ES-I3 (cell line): ENCODE results near the gene SDF2L1.
"Not testable (repeated sequence)": the region's sequence is repeated elsewhere in the genome, so short reads cannot be mapped to it uniquely, and the experiment has no call there.

Experiments used
- H3K36me3 ChIP-seq: 2 replicates; pipeline ENCODE4 v1.6.1; 2013; ENCODE audit warnings: mild to moderate bottlenecking, low read length, control low read depth, moderate library complexity; ENCODE audit not compliant: insufficient read depth
- H3K4me1 ChIP-seq: 2 replicates; pipeline ENCODE4 v1.6.1; 2013; ENCODE audit warnings: mild to moderate bottlenecking, control low read depth, low read length; ENCODE audit not compliant: insufficient read depth
- H3K9ac ChIP-seq: 2 replicates; pipeline ENCODE4 v1.6.1; 2013; ENCODE audit warnings: low read depth, mild to moderate bottlenecking, low read length, moderate library complexity
- H3K9me3 ChIP-seq: 2 replicates; pipeline ENCODE4 v1.6.1; 2013; ENCODE audit warnings: mild to moderate bottlenecking, low read length, moderate library complexity; ENCODE audit not compliant: control insufficient read depth, insufficient read depth

Gene SDF2L1

GRCh38 chr22:21657360-21658032, 15.4 kb downstream of the SDF2L1 start:
- Histone ChIP-seq H3K36me3 (0 out of 2 replicates have a peak, but pooled peaks cover 2% of the 10 kb centered on the region), H3K9me3 (no peaks in the 10 kb centered on the region), H3K9ac (peak overlapping the region; percentile 68), H3K4me1 (no peaks in the 10 kb centered on the region)

GRCh38 chr22:21659864-21660525, 17.9 kb downstream of the SDF2L1 start:
- Histone ChIP-seq H3K9me3 (no peaks in the 10 kb centered on the region), H3K36me3 (no peaks in the 10 kb centered on the region)

GRCh38 chr22:21660904-21661303, 18.8 kb downstream of the SDF2L1 start:
- Histone ChIP-seq H3K36me3 (no peaks in the 10 kb centered on the region), H3K9ac (no peak overlapping the region), H3K4me1 (no peaks in the 10 kb centered on the region), H3K9me3 (no peaks in the 10 kb centered on the region)

More at GRCh38 chr22:21659864-21660525, 17.9 kb downstream of the SDF2L1 start:
- no peaks in the 10 kb centered on the region for H3K4me1 ChIP-seq
- H3K9ac ChIP-seq: no peak overlapping the region

- Histone ChIP-seq H3K4me1 (no peaks in the 10 kb centered on the region), H3K9ac (no peak overlapping the region), H3K36me3 (no peaks in the 10 kb centered on the region), H3K9me3 (no peaks in the 10 kb centered on the region)
Observed at GRCh38 chr22:21661991-21662390, 19.9 kb downstream of the SDF2L1 start.

GRCh38 chr22:21663738-21664137, 21.6 kb downstream of the SDF2L1 start:
- no peaks in the 10 kb centered on the region for H3K36me3 ChIP-seq
- H3K4me1 ChIP-seq: no peaks in the 10 kb centered on the region
- H3K9me3 ChIP-seq: no peaks in the 10 kb centered on the region
- H3K9ac ChIP-seq: no peak overlapping the region

GRCh38 chr22:21665047-21665851, 23.1 kb downstream of the SDF2L1 start:
- peak overlapping the region; percentile 80; the same call in 1 of the 2 replicates for H3K9ac ChIP-seq
- H3K4me1 ChIP-seq: no peaks in the 10 kb centered on the region
- H3K9me3 ChIP-seq: no peaks in the 10 kb centered on the region
- no peaks in the 10 kb centered on the region for H3K36me3 ChIP-seq

GRCh38 chr22:21666786-21667185, 24.7 kb downstream of the SDF2L1 start:
- Histone ChIP-seq H3K9ac (peak overlapping the region; percentile 80; the same call in 1 of the 2 replicates), H3K9me3 (no peaks in the 10 kb centered on the region), H3K4me1 (no peaks in the 10 kb centered on the region), H3K36me3 (peaks cover 8% of the 10 kb centered on the region; the same call in 1 of the 2 replicates)

- no peaks in the 10 kb centered on the region for H3K4me1 ChIP-seq
- H3K9ac ChIP-seq: no peak overlapping the region
- peaks cover 8% of the 10 kb centered on the region for H3K36me3 ChIP-seq
Observed at GRCh38 chr22:21669026-21669425, 26.9 kb downstream of the SDF2L1 start.

GRCh38 chr22:21672107-21672629, 30.1 kb downstream of the SDF2L1 start:
- H3K9me3 ChIP-seq: no peaks in the 10 kb centered on the region
- H3K9ac ChIP-seq: no peak overlapping the region
- no peaks in the 10 kb centered on the region for H3K4me1 ChIP-seq
- peaks cover 8% of the 10 kb centered on the region for H3K36me3 ChIP-seq

More at GRCh38 chr22:21669026-21669425, 26.9 kb downstream of the SDF2L1 start:
- H3K9me3 ChIP-seq: no peaks in the 10 kb centered on the region

GRCh38 chr22:21673534-21674321, 31.6 kb downstream of the SDF2L1 start:
- Histone ChIP-seq H3K36me3 (peaks cover 8% of the 10 kb centered on the region), H3K4me1 (no peaks in the 10 kb centered on the region), H3K9ac (no peak overlapping the region), H3K9me3 (no peaks in the 10 kb centered on the region)

GRCh38 chr22:21674638-21675245, 32.6 kb downstream of the SDF2L1 start:
- Histone ChIP-seq H3K9ac (no peak overlapping the region), H3K9me3 (no peaks in the 10 kb centered on the region), H3K4me1 (no peaks in the 10 kb centered on the region), H3K36me3 (peaks cover 8% of the 10 kb centered on the region)

GRCh38 chr22:21677606-21678443, 35.7 kb downstream of the SDF2L1 start:
- no peaks in the 10 kb centered on the region for H3K4me1 ChIP-seq
- no peaks in the 10 kb centered on the region for H3K9me3 ChIP-seq
- no peak overlapping the region for H3K9ac ChIP-seq
- no peaks in the 10 kb centered on the region for H3K36me3 ChIP-seq

GRCh38 chr22:21678842-21679241, 36.7 kb downstream of the SDF2L1 start:
- H3K9ac ChIP-seq, H3K9me3 ChIP-seq, H3K4me1 ChIP-seq, H3K36me3 ChIP-seq: not testable (repeated sequence)
